Hepatocyte (in vitro differentiated cells): ENCODE data around the gene AMFR. TPM values are rescaled to one million over a fixed set of nuclear protein-coding genes. Genes with fewer than 3 reads are reported as not detected.

Source experiments
- DNase-seq: peaks from one replicate; pipeline ENCODE4 v3.0.0-alpha.2; 2016; ENCODE audit warnings: low spot score
- H2AFZ ChIP-seq: fragments of 200-600 bp; sonication (generic); 2 replicates; pipeline ENCODE4 v1.6.0; 2016; ENCODE audit warnings: antibody characterized with exemption, mild to moderate bottlenecking
- H3K27ac ChIP-seq: fragments of 200-600 bp; sonication (generic); 2 replicates; pipeline ENCODE4 v1.5.1; 2016; ENCODE audit warnings: mild to moderate bottlenecking
- H3K27me3 ChIP-seq: fragments of 200-600 bp; sonication (generic); 2 replicates; pipeline ENCODE4 v1.6.1; 2016
- H3K36me3 ChIP-seq: fragments of 200-600 bp; sonication (generic); replicated peaks from 2 replicates; pipeline ENCODE4 v1.5.1; 2016; ENCODE audit warnings: low read depth; ENCODE audit not compliant: insufficient read depth
- H3K4me1 ChIP-seq: fragments of 200-600 bp; sonication (generic); 2 replicates; pipeline ENCODE4 v1.5.1; 2016; ENCODE audit warnings: mild to moderate bottlenecking, moderate library complexity; ENCODE audit not compliant: insufficient read depth
- H3K4me2 ChIP-seq: fragments of 200-600 bp; sonication (generic); 2 replicates; pipeline ENCODE4 v1.6.0; 2016
- H3K4me3 ChIP-seq: fragments of 200-600 bp; sonication (generic); 2 replicates; pipeline ENCODE4 v1.5.1; 2016; ENCODE audit warnings: mild to moderate bottlenecking
- H3K79me2 ChIP-seq: fragments of 200-600 bp; sonication (generic); 2 replicates; pipeline ENCODE4 v1.6.0; 2017; ENCODE audit warnings: mild to moderate bottlenecking
- H3K9me2 ChIP-seq: fragments of 200-600 bp; sonication (generic); replicated peaks from 2 replicates; pipeline ENCODE4 v1.6.0; 2017; ENCODE audit warnings: mild to moderate bottlenecking; ENCODE audit not compliant: insufficient read depth
- H3K9me3 ChIP-seq: fragments of 200-600 bp; sonication (generic); 2 replicates; pipeline ENCODE4 v1.5.1; 2016; ENCODE audit warnings: low read depth, mild to moderate bottlenecking
- H4K20me1 ChIP-seq: fragments of 200-600 bp; sonication (generic); 2 replicates; pipeline ENCODE4 v1.6.0; 2016; ENCODE audit warnings: mild to moderate bottlenecking; ENCODE audit not compliant: insufficient read depth, poor library complexity, severe bottlenecking
- CTCF ChIP-seq: fragments of 200-600 bp; sonication (generic); IDR thresholded peaks from 2 replicates; pipeline ENCODE4 v1.5.1; 2016; ENCODE audit warnings: antibody characterized with exemption, mild to moderate bottlenecking; ENCODE audit not compliant: poor library complexity
- EZH2 ChIP-seq: fragments of 200-600 bp; sonication (generic); IDR thresholded peaks from 2 replicates; pipeline ENCODE4 v1.6.1; 2016; ENCODE audit warnings: antibody characterized with exemption, mild to moderate bottlenecking, borderline replicate concordance
- EZH2phosphoT487 ChIP-seq: fragments of 200-600 bp; sonication (generic); IDR thresholded peaks from one replicate; pipeline ENCODE4 v1.6.1; 2018; ENCODE audit warnings: antibody characterized with exemption, mild to moderate bottlenecking, low read depth, moderate library complexity; ENCODE audit not compliant: unreplicated experiment, severe bottlenecking
- WGBS: methylation state at CpG from one replicate; pipeline ENCODE4 v1.1.6; 2016; ENCODE audit warnings: low lambda C conversion rate; ENCODE audit errors: missing lambda C conversion rate; 5-methylcytosine and 5-hydroxymethylcytosine counted together
- polyA plus RNA-seq: library from polyadenylated mRNA; unstranded; fragments of >200 nt; fragmentation: Nextera tagmentation; extraction: Ambion mirVana; gene quantifications from 2 replicates; pipeline ENCODE4 v1.2.1, GENCODE V29; 2016
- total RNA-seq: library from RNA; depleted of rRNA; stranded (reverse); fragments of >200 nt; gene quantifications from 2 replicates; pipeline ENCODE4 v1.2.3, GENCODE V29; 2014

AMFR gene
- total and polyA plus RNA-seq, 2 experiments from 2014 or later = 67.2 to 135 TPM

- Histone ChIP-seq H3K36me3 (no peaks in the 10 kb centered on the region), H3K9me2 (no peaks in the 10 kb centered on the region), H3K27me3 (no peaks in the 10 kb centered on the region), H3K9me3 (no peaks in the 10 kb centered on the region), H2AFZ (no peak overlapping the region), H3K4me2 (no peak overlapping the region), H3K4me3 (no peak overlapping the region), H3K4me1 (peaks cover 21% of the 10 kb centered on the region), H3K27ac (no peak overlapping the region), H4K20me1 (no peaks in the 10 kb centered on the region), H3K79me2 (no peaks in the 10 kb centered on the region)
- no peak for DNase-seq
- TF ChIP-seq CTCF (no peak), EZH2 (no peak), EZH2phosphoT487 (no peak)
- 93% methylated on average over 15 of the region's 15 CpGs for WGBS
Observed at GRCh38 chr16:56353054-56353921, 72.1 kb downstream of the AMFR start.

- no peak overlapping the region for H2AFZ ChIP-seq
- WGBS = 86% methylated on average over 7 of the region's 7 CpGs
- H3K4me2 ChIP-seq = no peak overlapping the region
- no peaks in the 10 kb centered on the region for H3K9me2 ChIP-seq
- no peak overlapping the region for H3K27ac ChIP-seq
- no peak for DNase-seq
- H3K27me3 ChIP-seq = no peaks in the 10 kb centered on the region
- no peaks in the 10 kb centered on the region for H3K36me3 ChIP-seq
- H4K20me1 ChIP-seq = no peaks in the 10 kb centered on the region
- H3K4me1 ChIP-seq = peaks cover 13% of the 10 kb centered on the region
- no peaks in the 10 kb centered on the region for H3K79me2 ChIP-seq
- no peak for TF ChIP-seq CTCF
- no peak for TF ChIP-seq EZH2
- TF ChIP-seq EZH2phosphoT487 = no peak
- H3K9me3 ChIP-seq = no peaks in the 10 kb centered on the region
- no peak overlapping the region for H3K4me3 ChIP-seq
Observed at GRCh38 chr16:56352351-56353053, 72.8 kb downstream of the AMFR start.

- 87% methylated on average over 6 of the region's 6 CpGs for WGBS
- Histone ChIP-seq H3K27ac (no peak overlapping the region), H3K79me2 (no peaks in the 10 kb centered on the region), H3K4me2 (no peak overlapping the region), H2AFZ (no peak overlapping the region), H3K4me1 (peaks cover 7% of the 10 kb centered on the region), H3K27me3 (no peaks in the 10 kb centered on the region), H3K9me2 (no peaks in the 10 kb centered on the region), H3K9me3 (no peaks in the 10 kb centered on the region), H3K36me3 (no peaks in the 10 kb centered on the region), H3K4me3 (no peak overlapping the region), H4K20me1 (no peaks in the 10 kb centered on the region)
- DNase-seq = no peak
- TF ChIP-seq EZH2phosphoT487 (no peak), CTCF (no peak), EZH2 (no peak)
Observed at GRCh38 chr16:56351481-56351880, 73.9 kb downstream of the AMFR start.
